Measurements from ENCODE around the gene TMEM53. TPM values are rescaled to one million over a fixed set of nuclear protein-coding genes. Genes with fewer than 3 reads are reported as not detected.

Gene TMEM53
- 10 to 100 TPM in 5 of 8 experiments, 1 to 10 TPM in 3; 6.8 to 11.4 (median 10.6) TPM for total RNA-seq

- in situ Hi-C loops (cut with MboI; ENCODE audit: low pct_unique_long_range_greater_than_20kb in 2 of 9, low sequenced_read_pairs in 9 of 9, unreplicated experiment in 9 of 9): loop anchor here in 3 of 9 experiments (25.0 kb wide), 1 partner anchor 662 kb away; no protein-coding TSS in a partner anchor
- 0 to 20% (median 0%) methylated on average over 1 to 17 of the region's 56 CpGs; no CpG with 5 or more reads in 5 of the 10 experiments for WGBS, 10 experiments
- peak; percentile 87 to 94 (median 93) for ATAC-seq (replicated peaks in 6 of 8)
- Histone ChIP-seq H3K27ac (peak within 1 kb of the TSS; percentile 83), H3K4me3 (peak within 1 kb of the TSS; percentile 61 to 92 (median 67)), H3K4me1 (replicated peaks in 1 of 2) (peaks cover 26 to 29% of the 10 kb centered on the region in 2 donors)
These were observed at the start of gene TMEM53, which contains the start of gene ARMH1 for GRCh38 chr1:44674113-44675000. Gene TMEM53, minus strand, starts transcription at chr1:44674481. Its CDS starts 90 bp downstream, at chr1:44674391. Gene ARMH1, plus strand, starts transcription at chr1:44674714. Its CDS starts 14,984 bp downstream, at chr1:44689698.

GRCh38 chr1:44723496-44724295, 49.4 kb upstream of the TMEM53 start:
- H3K4me3 ChIP-seq: no peak overlapping the region
- no peaks in the 10 kb centered on the region for H3K4me1 ChIP-seq (replicated peaks in 1 of 2)
- no peak for ATAC-seq (replicated peaks in 6 of 8)
- 58 to 97% (median 88%) methylated on average over 2 to 15 of the region's 28 CpGs; no CpG with 5 or more reads in 4 of the 10 experiments for WGBS, 10 experiments
- no peak overlapping the region for H3K27ac ChIP-seq
- in situ Hi-C loops (cut with MboI; ENCODE audit: low pct_unique_long_range_greater_than_20kb in 2 of 9, low sequenced_read_pairs in 9 of 9, unreplicated experiment in 9 of 9): no loop called here

- Histone ChIP-seq H3K4me3 (no peak overlapping the region), H3K4me1 (replicated peaks in 1 of 2) (no peaks in the 10 kb centered on the region), H3K27ac (no peak overlapping the region)
- 0 to 100% (median 94%) methylated on average over 1 to 9 of the region's 9 CpGs; no CpG with 5 or more reads in 4 of the 10 experiments for WGBS, 10 experiments
- no peak for ATAC-seq (replicated peaks in 6 of 8)
- in situ Hi-C loops (cut with MboI; ENCODE audit: low pct_unique_long_range_greater_than_20kb in 2 of 9, low sequenced_read_pairs in 9 of 9, unreplicated experiment in 9 of 9): no loop called here
These were observed 48.8 kb upstream of the TMEM53 start for GRCh38 chr1:44723064-44723463.

- H3K4me3 ChIP-seq: no peak overlapping the region
These were observed 47.4 kb upstream of the TMEM53 start for GRCh38 chr1:44721485-44722361.

GRCh38 chr1:44720281-44720680, 46.0 kb upstream of the TMEM53 start:
- H3K4me3 ChIP-seq: no peak overlapping the region
- no peaks in the 10 kb centered on the region for H3K4me1 ChIP-seq (replicated peaks in 1 of 2)
- in situ Hi-C loops (cut with MboI; ENCODE audit: low pct_unique_long_range_greater_than_20kb in 2 of 9, low sequenced_read_pairs in 9 of 9, unreplicated experiment in 9 of 9): no loop called here
- WGBS, 10 experiments: 62 to 100% (median 83%) methylated on average over 2 to 4 of the region's 4 CpGs; no CpG with 5 or more reads in 3 of the 10 experiments
- H3K27ac ChIP-seq: no peak overlapping the region
- no peak for ATAC-seq (replicated peaks in 6 of 8)

More at GRCh38 chr1:44721485-44722361, 47.4 kb upstream of the TMEM53 start:
- Histone ChIP-seq H3K4me1 (replicated peaks in 1 of 2) (no peaks in the 10 kb centered on the region), H3K27ac (peak overlapping the region; percentile 49 to 57)
- ATAC-seq (replicated peaks in 6 of 8): peak; percentile 68 to 91 (median 87)
- WGBS, 10 experiments: 5 to 60% (median 35%) methylated on average over 2 to 14 of the region's 14 CpGs
- in situ Hi-C loops (cut with MboI; ENCODE audit: low pct_unique_long_range_greater_than_20kb in 2 of 9, low sequenced_read_pairs in 9 of 9, unreplicated experiment in 9 of 9): no loop called here

GRCh38 chr1:44719318-44719717, 45.0 kb upstream of the TMEM53 start:
- Histone ChIP-seq H3K4me1 (replicated peaks in 1 of 2) (no peaks in the 10 kb centered on the region), H3K4me3 (no peak overlapping the region), H3K27ac (no peak overlapping the region)
- WGBS, 10 experiments: 0 to 93% (median 71%) methylated on average over 1 to 4 of the region's 5 CpGs; no CpG with 5 or more reads in 4 of the 10 experiments
- no peak for ATAC-seq (replicated peaks in 6 of 8)
- in situ Hi-C loops (cut with MboI; ENCODE audit: low pct_unique_long_range_greater_than_20kb in 2 of 9, low sequenced_read_pairs in 9 of 9, unreplicated experiment in 9 of 9): no loop called here

- 0 to 100% (median 72%) methylated on average over 1 to 6 of the region's 6 CpGs; no CpG with 5 or more reads in 2 of the 10 experiments for whole genome bisulfite sequencing, 10 experiments
- no peak for ATAC-seq (replicated peaks in 6 of 8)
- no peak overlapping the region for H3K27ac ChIP-seq
- in situ Hi-C loops (cut with MboI; ENCODE audit: low pct_unique_long_range_greater_than_20kb in 2 of 9, low sequenced_read_pairs in 9 of 9, unreplicated experiment in 9 of 9): no loop called here
- no peak overlapping the region for H3K4me3 ChIP-seq
- no peaks in the 10 kb centered on the region for H3K4me1 ChIP-seq (replicated peaks in 1 of 2)
These were observed 43.8 kb upstream of the TMEM53 start for GRCh38 chr1:44718091-44718490.

- in situ Hi-C loops (cut with MboI; ENCODE audit: low pct_unique_long_range_greater_than_20kb in 2 of 9, low sequenced_read_pairs in 9 of 9, unreplicated experiment in 9 of 9): no loop called here
- no peak for ATAC-seq (replicated peaks in 6 of 8)
- no peaks in the 10 kb centered on the region for H3K4me1 ChIP-seq (replicated peaks in 1 of 2)
- WGBS, 10 experiments: 14 to 100% (median 91%) methylated on average over 1 of the region's 1 CpG; no CpG with 5 or more reads in 2 of the 10 experiments
- no peak overlapping the region for H3K4me3 ChIP-seq
- H3K27ac ChIP-seq: no peak overlapping the region
These were observed 43.4 kb upstream of the TMEM53 start for GRCh38 chr1:44717653-44718052.

GRCh38 chr1:44717156-44717555, 42.9 kb upstream of the TMEM53 start:
- 20 to 100% (median 91%) methylated on average over 1 to 4 of the region's 4 CpGs; no CpG with 5 or more reads in 1 of the 10 experiments for WGBS, 10 experiments
- Histone ChIP-seq H3K27ac (no peak overlapping the region), H3K4me1 (replicated peaks in 1 of 2) (no peaks in the 10 kb centered on the region), H3K4me3 (no peak overlapping the region)
- in situ Hi-C loops (cut with MboI; ENCODE audit: low pct_unique_long_range_greater_than_20kb in 2 of 9, low sequenced_read_pairs in 9 of 9, unreplicated experiment in 9 of 9): no loop called here
- no peak for ATAC-seq (replicated peaks in 6 of 8)

GRCh38 chr1:44714944-44715571, 40.8 kb upstream of the TMEM53 start:
- ATAC-seq (replicated peaks in 6 of 8): peak; percentile 85 to 95 (median 89)
- WGBS, 10 experiments: 0 to 40% (median 17%) methylated on average over 1 to 9 of the region's 9 CpGs; no CpG with 5 or more reads in 1 of the 10 experiments
- Histone ChIP-seq H3K4me1 (replicated peaks in 1 of 2) (no peaks in the 10 kb centered on the region), H3K27ac (no peak overlapping the region), H3K4me3 (no peak overlapping the region)
- in situ Hi-C loops (cut with MboI; ENCODE audit: low pct_unique_long_range_greater_than_20kb in 2 of 9, low sequenced_read_pairs in 9 of 9, unreplicated experiment in 9 of 9): no loop called here

- no peaks in the 10 kb centered on the region for H3K4me1 ChIP-seq (replicated peaks in 1 of 2)
- ATAC-seq (replicated peaks in 6 of 8): peak in 4 of 8 experiments; percentile 2 to 26 (median 15)
- no peak overlapping the region for H3K4me3 ChIP-seq
- in situ Hi-C loops (cut with MboI; ENCODE audit: low pct_unique_long_range_greater_than_20kb in 2 of 9, low sequenced_read_pairs in 9 of 9, unreplicated experiment in 9 of 9): no loop called here
- 86 to 100% (median 91%) methylated on average over 3 to 7 of the region's 7 CpGs; no CpG with 5 or more reads in 5 of the 10 experiments for WGBS, 10 experiments
- H3K27ac ChIP-seq: no peak overlapping the region
These were observed 40.3 kb upstream of the TMEM53 start for GRCh38 chr1:44714532-44714931.
